ENCODE measurements around the gene NUP210L.

The NUP210L gene

DNA sequence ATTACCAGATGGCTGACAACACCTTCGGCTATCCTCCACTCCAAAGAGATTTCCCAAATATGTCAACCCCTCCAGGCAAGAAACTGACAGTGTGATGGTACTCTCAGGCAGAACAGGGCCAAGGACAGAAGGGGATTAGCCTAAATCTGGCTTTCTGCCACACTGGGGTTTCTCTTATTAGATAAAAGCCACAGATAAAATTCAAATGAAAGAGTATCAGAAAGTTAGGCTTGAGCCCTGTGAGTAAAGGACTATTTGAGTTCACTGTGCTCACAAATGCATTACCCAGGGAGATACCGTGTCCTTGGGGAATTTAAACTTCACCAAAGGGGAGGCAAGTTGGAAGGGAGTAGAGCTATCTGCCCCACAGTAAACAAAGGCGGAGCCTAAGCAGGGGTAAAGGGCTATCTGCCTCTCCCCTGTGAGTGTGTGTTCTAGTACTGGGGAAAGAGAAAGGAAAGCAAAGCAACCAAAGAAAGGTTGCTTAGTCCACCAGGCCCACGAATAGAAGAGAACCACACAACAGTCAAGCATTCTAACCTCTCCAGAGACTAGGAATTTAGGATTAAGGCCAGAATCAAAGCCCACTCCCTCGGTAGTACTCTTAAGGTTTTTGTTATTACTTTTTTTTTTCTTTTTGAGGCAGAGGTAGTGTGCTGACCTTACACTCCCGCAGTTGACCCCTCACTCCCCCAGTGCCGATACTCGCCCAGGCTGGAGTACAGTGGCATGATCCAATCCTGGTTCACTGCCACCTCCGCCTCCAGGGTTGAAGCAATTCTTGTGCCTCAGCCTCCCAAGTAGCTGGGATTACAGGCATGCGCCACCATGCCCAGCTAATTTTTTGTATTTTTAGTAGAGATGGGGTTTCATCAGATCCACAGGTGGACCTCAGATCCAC, 24.3 kb upstream of the NUP210L start:
- no peaks in the 10 kb centered on the region for H3K9me3 ChIP-seq (ENCODE audit: insufficient read depth, low read length)
- peak overlapping the region; percentile 26 for H3K9ac ChIP-seq (ENCODE audit: insufficient read length, low read depth)
- no peak for DNase-seq (ENCODE audit: low read depth, low spot score)
- peaks cover 5% of the 10 kb centered on the region for H3K4me1 ChIP-seq (ENCODE audit: insufficient read depth, insufficient read length)
- peak overlapping the region; percentile 0 for H3K4me3 ChIP-seq (ENCODE audit: insufficient read length, low read depth)
- H3K36me3 ChIP-seq (ENCODE audit: insufficient read depth, insufficient read length, low read length), result peaks cover 73% of the 10 kb centered on the region
- TF ChIP-seq YY1 (IDR thresholded peaks at IDR 0.05; ENCODE audit: insufficient read depth, insufficient read length) (no peak), SUZ12 (IDR thresholded peaks at IDR 0.05; ENCODE audit: extremely low read depth, insufficient read depth, insufficient read length) (no peak), ZNF274 (IDR thresholded peaks at IDR 0.05; ENCODE audit: low read depth, low read length) (no peak)
- no peaks in the 10 kb centered on the region for H3K27me3 ChIP-seq (ENCODE audit: insufficient read depth, insufficient read length)

DNA sequence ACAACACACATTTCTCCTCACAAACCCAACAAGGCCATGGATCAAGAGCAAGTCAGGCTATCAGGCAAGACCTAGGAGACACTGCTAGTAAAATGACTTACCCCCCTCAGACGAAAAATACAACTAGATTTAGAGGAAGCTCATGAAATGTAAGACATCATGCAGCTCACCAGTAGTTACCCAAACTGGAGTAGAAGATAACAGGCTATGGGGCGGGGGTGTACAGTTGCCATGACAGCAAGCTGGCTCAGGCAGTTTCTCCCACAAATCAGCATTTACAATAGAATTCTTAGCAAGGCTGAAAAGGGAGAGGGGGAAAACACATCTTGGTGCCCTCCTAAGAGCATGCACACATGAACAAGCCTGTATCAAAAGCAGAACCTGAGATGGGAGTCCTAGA, 23.1 kb upstream of the NUP210L start:
- Histone ChIP-seq H3K4me3 (ENCODE audit: insufficient read length, low read depth) (no peak overlapping the region), H3K27me3 (ENCODE audit: insufficient read depth, insufficient read length) (no peaks in the 10 kb centered on the region), H3K9ac (ENCODE audit: insufficient read length, low read depth) (no peak overlapping the region), H3K9me3 (ENCODE audit: insufficient read depth, low read length) (no peaks in the 10 kb centered on the region), H3K36me3 (ENCODE audit: insufficient read depth, insufficient read length, low read length) (peaks cover 80% of the 10 kb centered on the region), H3K4me1 (ENCODE audit: insufficient read depth, insufficient read length) (peaks cover 4% of the 10 kb centered on the region)
- TF ChIP-seq ZNF274 (IDR thresholded peaks at IDR 0.05; ENCODE audit: low read depth, low read length) (no peak), SUZ12 (IDR thresholded peaks at IDR 0.05; ENCODE audit: extremely low read depth, insufficient read depth, insufficient read length) (no peak), YY1 (IDR thresholded peaks at IDR 0.05; ENCODE audit: insufficient read depth, insufficient read length) (no peak)
- no peak for DNase-seq (ENCODE audit: low read depth, low spot score)

DNA sequence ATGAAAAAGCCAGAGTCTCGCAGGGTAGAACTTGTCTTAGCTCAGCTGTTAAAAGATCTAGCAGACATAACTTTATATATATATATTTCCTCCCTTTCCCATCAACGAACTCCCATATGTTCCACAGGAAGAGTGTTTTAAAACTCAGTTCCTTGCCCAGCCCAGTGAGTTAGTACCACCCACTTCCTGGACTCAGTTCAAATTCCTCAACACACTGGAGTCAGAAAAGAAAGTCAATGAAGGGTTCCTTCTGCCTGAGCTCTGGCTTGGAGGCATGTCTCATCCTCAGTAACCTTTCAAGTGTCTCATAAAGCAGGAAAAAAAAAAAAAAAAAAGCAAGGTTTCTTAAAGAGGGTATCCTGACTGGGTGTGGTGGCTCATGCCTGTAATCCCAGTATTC, 21.5 kb upstream of the NUP210L start:
- no peak for DNase-seq (ENCODE audit: low read depth, low spot score)

DNA sequence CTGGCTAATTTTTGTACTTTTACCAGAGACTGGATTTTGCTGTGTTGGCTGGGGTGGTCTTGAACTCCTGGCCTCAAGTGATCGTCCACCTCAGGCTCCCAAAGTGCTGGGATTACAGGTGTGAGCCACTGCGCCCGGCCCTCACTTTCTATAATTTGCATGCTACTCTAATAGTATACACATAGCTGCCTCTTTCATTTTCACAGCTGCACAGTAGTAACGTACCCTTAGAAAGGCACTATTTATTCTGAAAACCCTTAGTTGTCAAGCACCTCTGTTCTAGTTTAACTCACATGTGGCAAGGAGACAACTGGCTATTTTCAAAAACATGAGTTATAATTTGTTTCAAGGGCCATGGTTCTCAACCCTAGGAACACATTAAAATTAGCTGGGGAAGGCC, 19.8 kb upstream of the NUP210L start:
- H3K4me3 ChIP-seq (ENCODE audit: insufficient read length, low read depth), result no peak overlapping the region
- H3K4me1 ChIP-seq (ENCODE audit: insufficient read depth, insufficient read length), result peaks cover 4% of the 10 kb centered on the region
- H3K36me3 ChIP-seq (ENCODE audit: insufficient read depth, insufficient read length, low read length), result peaks cover 91% of the 10 kb centered on the region
- TF ChIP-seq YY1 (IDR thresholded peaks at IDR 0.05; ENCODE audit: insufficient read depth, insufficient read length) (no peak), ZNF274 (IDR thresholded peaks at IDR 0.05; ENCODE audit: low read depth, low read length) (no peak), SUZ12 (IDR thresholded peaks at IDR 0.05; ENCODE audit: extremely low read depth, insufficient read depth, insufficient read length) (no peak)
- H3K9me3 ChIP-seq (ENCODE audit: insufficient read depth, low read length), result no peaks in the 10 kb centered on the region
- DNase-seq (ENCODE audit: low read depth, low spot score), result no peak
- no peak overlapping the region for H3K9ac ChIP-seq (ENCODE audit: insufficient read length, low read depth)
- H3K27me3 ChIP-seq (ENCODE audit: insufficient read depth, insufficient read length), result no peaks in the 10 kb centered on the region

More for the DNA sequence above, 21.5 kb upstream of the NUP210L start:
- Histone ChIP-seq H3K4me1 (ENCODE audit: insufficient read depth, insufficient read length) (peaks cover 4% of the 10 kb centered on the region), H3K9ac (ENCODE audit: insufficient read length, low read depth) (no peak overlapping the region), H3K4me3 (ENCODE audit: insufficient read length, low read depth) (no peak overlapping the region), H3K9me3 (ENCODE audit: insufficient read depth, low read length) (no peaks in the 10 kb centered on the region), H3K36me3 (ENCODE audit: insufficient read depth, insufficient read length, low read length) (peaks cover 90% of the 10 kb centered on the region), H3K27me3 (ENCODE audit: insufficient read depth, insufficient read length) (no peaks in the 10 kb centered on the region)
- TF ChIP-seq SUZ12 (IDR thresholded peaks at IDR 0.05; ENCODE audit: extremely low read depth, insufficient read depth, insufficient read length), result no peak
- no peak for TF ChIP-seq YY1 (IDR thresholded peaks at IDR 0.05; ENCODE audit: insufficient read depth, insufficient read length)
- TF ChIP-seq ZNF274 (IDR thresholded peaks at IDR 0.05; ENCODE audit: low read depth, low read length), result no peak

DNA sequence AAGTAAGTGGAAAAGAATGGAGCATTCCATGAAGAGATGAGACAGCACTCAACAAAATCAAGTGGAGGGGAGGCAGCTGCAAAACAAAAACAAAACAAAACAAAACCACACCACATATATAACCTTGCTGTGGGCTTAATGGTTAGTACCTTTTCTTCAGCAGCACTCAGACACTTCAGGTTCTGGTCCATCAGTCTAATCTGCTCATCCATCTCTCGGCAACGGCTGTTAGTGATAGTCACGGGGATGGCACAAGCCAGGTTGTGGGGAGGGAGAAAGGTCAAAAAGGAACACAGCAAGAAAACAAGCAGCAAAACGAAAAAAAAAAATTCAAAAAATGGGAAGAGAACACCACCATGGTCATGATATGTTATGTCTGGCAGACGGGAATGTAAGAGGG, 17.0 kb upstream of the NUP210L start:
- Histone ChIP-seq H3K4me1 (ENCODE audit: insufficient read depth, insufficient read length) (no peaks in the 10 kb centered on the region), H3K36me3 (ENCODE audit: insufficient read depth, insufficient read length, low read length) (peaks cover 92% of the 10 kb centered on the region), H3K4me3 (ENCODE audit: insufficient read length, low read depth) (no peak overlapping the region), H3K9me3 (ENCODE audit: insufficient read depth, low read length) (no peaks in the 10 kb centered on the region), H3K27me3 (ENCODE audit: insufficient read depth, insufficient read length) (no peaks in the 10 kb centered on the region), H3K9ac (ENCODE audit: insufficient read length, low read depth) (no peak overlapping the region)
- TF ChIP-seq YY1 (IDR thresholded peaks at IDR 0.05; ENCODE audit: insufficient read depth, insufficient read length), result no peak
- TF ChIP-seq SUZ12 (IDR thresholded peaks at IDR 0.05; ENCODE audit: extremely low read depth, insufficient read depth, insufficient read length), result no peak
- TF ChIP-seq ZNF274 (IDR thresholded peaks at IDR 0.05; ENCODE audit: low read depth, low read length), result no peak
- DNase-seq (ENCODE audit: low read depth, low spot score), result no peak

DNA sequence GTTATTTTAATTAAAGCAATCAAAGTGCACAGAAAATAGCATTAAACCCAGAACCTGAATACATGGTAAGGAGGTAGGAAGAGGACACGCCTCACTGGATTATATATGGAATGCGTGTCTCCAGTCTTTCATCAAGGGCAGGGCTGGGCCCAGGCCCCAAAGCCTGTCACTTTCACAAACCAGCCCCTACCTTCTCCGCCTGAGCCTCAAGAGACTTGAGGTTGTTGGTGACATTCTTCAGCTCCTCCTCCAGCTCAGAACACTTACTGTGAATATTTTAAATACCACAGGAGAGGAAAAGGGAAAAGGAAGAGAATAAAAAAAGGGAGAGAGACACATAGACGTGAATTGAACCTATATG, 16.3 kb upstream of the NUP210L start:
- Histone ChIP-seq H3K9ac (ENCODE audit: insufficient read length, low read depth) (no peak overlapping the region), H3K4me1 (ENCODE audit: insufficient read depth, insufficient read length) (no peaks in the 10 kb centered on the region), H3K36me3 (ENCODE audit: insufficient read depth, insufficient read length, low read length) (peaks cover 92% of the 10 kb centered on the region), H3K27me3 (ENCODE audit: insufficient read depth, insufficient read length) (no peaks in the 10 kb centered on the region), H3K4me3 (ENCODE audit: insufficient read length, low read depth) (no peak overlapping the region), H3K9me3 (ENCODE audit: insufficient read depth, low read length) (no peaks in the 10 kb centered on the region)
- TF ChIP-seq YY1 (IDR thresholded peaks at IDR 0.05; ENCODE audit: insufficient read depth, insufficient read length), result no peak
- TF ChIP-seq SUZ12 (IDR thresholded peaks at IDR 0.05; ENCODE audit: extremely low read depth, insufficient read depth, insufficient read length), result no peak
- TF ChIP-seq ZNF274 (IDR thresholded peaks at IDR 0.05; ENCODE audit: low read depth, low read length), result no peak
- no peak for DNase-seq (ENCODE audit: low read depth, low spot score)

DNA sequence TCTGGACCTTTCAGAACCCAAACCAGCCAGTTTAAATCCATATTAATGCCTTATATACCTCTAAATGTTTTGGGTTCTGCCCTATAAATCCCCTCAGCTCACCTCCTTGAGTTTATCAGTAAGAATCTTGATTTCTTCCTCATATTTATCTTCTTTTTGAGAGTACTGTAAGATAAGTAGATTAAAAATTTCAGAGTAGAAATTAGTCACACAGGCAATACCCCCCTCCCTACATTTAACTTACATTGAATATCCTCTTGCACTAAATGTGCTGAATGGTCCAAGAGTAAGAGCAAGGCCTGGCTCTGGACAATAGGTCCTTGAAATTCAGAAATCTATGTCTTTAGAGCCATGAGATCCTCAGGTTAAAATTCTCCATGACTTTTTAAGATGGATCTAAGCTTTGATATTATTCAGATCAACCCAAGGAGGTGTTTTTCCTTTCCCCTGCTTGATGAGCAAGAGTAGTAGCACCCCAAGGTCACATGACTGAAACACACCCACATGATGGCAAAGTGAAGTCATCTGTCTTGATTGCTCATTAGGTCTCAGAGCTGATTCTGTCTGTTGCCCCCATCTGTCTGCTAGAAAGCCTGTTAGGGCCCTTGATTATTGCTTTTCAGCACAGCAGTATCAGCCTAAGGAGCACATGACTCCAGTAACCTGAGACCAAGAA, 15.8 kb upstream of the NUP210L start:
- Histone ChIP-seq H3K4me3 (ENCODE audit: insufficient read length, low read depth) (no peak overlapping the region), H3K27me3 (ENCODE audit: insufficient read depth, insufficient read length) (no peaks in the 10 kb centered on the region), H3K9ac (ENCODE audit: insufficient read length, low read depth) (no peak overlapping the region), H3K4me1 (ENCODE audit: insufficient read depth, insufficient read length) (no peaks in the 10 kb centered on the region), H3K36me3 (ENCODE audit: insufficient read depth, insufficient read length, low read length) (peaks cover 92% of the 10 kb centered on the region), H3K9me3 (ENCODE audit: insufficient read depth, low read length) (no peaks in the 10 kb centered on the region)
- TF ChIP-seq ZNF274 (IDR thresholded peaks at IDR 0.05; ENCODE audit: low read depth, low read length) (no peak), YY1 (IDR thresholded peaks at IDR 0.05; ENCODE audit: insufficient read depth, insufficient read length) (no peak), SUZ12 (IDR thresholded peaks at IDR 0.05; ENCODE audit: extremely low read depth, insufficient read depth, insufficient read length) (no peak)
- DNase-seq (ENCODE audit: low read depth, low spot score), result no peak

Data from NT2/D1 (cell line).